Stimulated activated CD8-positive, alpha-beta memory T cell treated with anti-CD3 and anti-CD28 coated beads, Interleukin-7, amount 100 ng/mL, for 1 hour (primary cell): ENCODE measurements around the gene TMEM150C.
"Not testable (repeated sequence)": the region's sequence is repeated elsewhere in the genome, so short reads cannot be mapped to it uniquely, and the experiment has no call there.

ENCODE experiments used
- DNase-seq, 2 donors: peaks; one replicate each; pipeline ENCODE4 v3.0.0-alpha.2; 2020; ENCODE audit warnings: low read depth in 2 of 2

TMEM150C gene

GRCh38 chr4:82473621-82474164, 88.1 kb downstream of the TMEM150C start:
- DNase-seq, result no peak

GRCh38 chr4:82473080-82473479, 88.7 kb downstream of the TMEM150C start:
- not testable (repeated sequence) for DNase-seq

- DNase-seq, result no peak
Observed at GRCh38 chr4:82469791-82470345, 91.9 kb downstream of the TMEM150C start.

GRCh38 chr4:82467471-82467870, 94.3 kb downstream of the TMEM150C start:
- DNase-seq, result no peak

- no peak for DNase-seq
Observed at GRCh38 chr4:82463221-82463620, 98.6 kb downstream of the TMEM150C start.

- DNase-seq, result peak; percentile 58 to 75
Observed at GRCh38 chr4:82462415-82462831, 99.4 kb downstream of the TMEM150C start.

- DNase-seq, result no peak
Observed at GRCh38 chr4:82461710-82462109, 100.1 kb downstream of the TMEM150C start.

- no peak for DNase-seq
Observed at GRCh38 chr4:82458729-82459128, 103.1 kb downstream of the TMEM150C start.

- no peak for DNase-seq
Observed at GRCh38 chr4:82457266-82457665, 104.5 kb downstream of the TMEM150C start.

- no peak for DNase-seq
Observed at GRCh38 chr4:82452026-82452425, 109.8 kb downstream of the TMEM150C start.

GRCh38 chr4:82450966-82451755, 110.6 kb downstream of the TMEM150C start:
- DNase-seq, result no peak

GRCh38 chr4:82447886-82448285, 113.9 kb downstream of the TMEM150C start:
- DNase-seq, result no peak

- DNase-seq, result no peak
Observed at GRCh38 chr4:82439088-82439487, 122.7 kb downstream of the TMEM150C start.

GRCh38 chr4:82437285-82438005, 124.3 kb downstream of the TMEM150C start:
- no peak for DNase-seq

- DNase-seq, result no peak
Observed at GRCh38 chr4:82436780-82437179, 125.0 kb downstream of the TMEM150C start.

- no peak for DNase-seq
Observed at GRCh38 chr4:82436130-82436529, 125.7 kb downstream of the TMEM150C start.

- no peak for DNase-seq
Observed at GRCh38 chr4:82434949-82435348, 126.8 kb downstream of the TMEM150C start.

- no peak for DNase-seq
Observed at GRCh38 chr4:82433791-82434190, 128.0 kb downstream of the TMEM150C start.
